HG02943 (cell line): Measurements from ENCODE around the gene STX8.
"Not testable (repeated sequence)": the region's sequence is repeated elsewhere in the genome, so short reads cannot be mapped to it uniquely, and the experiment has no call there.

Source experiments
- ATAC-seq: cut with Tn5 transposase; IDR thresholded peaks from one replicate; pipeline ENCODE4 v1.9.1; 2021; ENCODE audit warnings: mild to moderate bottlenecking, low read depth, moderate library complexity; ENCODE audit not compliant: unreplicated experiment

STX8 gene

DNA sequence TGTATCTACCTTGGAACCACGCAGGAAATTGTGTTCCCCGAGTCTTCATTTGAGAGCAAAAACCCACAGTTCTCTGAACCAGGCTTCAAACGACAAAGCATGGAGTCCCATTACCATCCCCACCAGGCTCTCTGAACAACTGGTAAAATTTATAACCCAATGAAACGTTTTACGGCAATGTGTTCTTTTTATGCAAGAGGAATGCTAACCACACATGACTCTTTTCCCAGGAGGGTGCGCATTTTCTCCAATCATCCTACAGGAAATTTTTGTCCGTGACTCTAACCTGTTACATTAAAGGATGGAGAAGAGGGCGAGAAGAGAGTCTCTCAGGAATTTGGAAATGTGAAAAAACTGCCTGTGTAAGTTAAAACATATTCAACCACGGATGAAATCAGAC is 17.8 kb downstream of the STX8 start:
- ATAC-seq, result no peak

DNA sequence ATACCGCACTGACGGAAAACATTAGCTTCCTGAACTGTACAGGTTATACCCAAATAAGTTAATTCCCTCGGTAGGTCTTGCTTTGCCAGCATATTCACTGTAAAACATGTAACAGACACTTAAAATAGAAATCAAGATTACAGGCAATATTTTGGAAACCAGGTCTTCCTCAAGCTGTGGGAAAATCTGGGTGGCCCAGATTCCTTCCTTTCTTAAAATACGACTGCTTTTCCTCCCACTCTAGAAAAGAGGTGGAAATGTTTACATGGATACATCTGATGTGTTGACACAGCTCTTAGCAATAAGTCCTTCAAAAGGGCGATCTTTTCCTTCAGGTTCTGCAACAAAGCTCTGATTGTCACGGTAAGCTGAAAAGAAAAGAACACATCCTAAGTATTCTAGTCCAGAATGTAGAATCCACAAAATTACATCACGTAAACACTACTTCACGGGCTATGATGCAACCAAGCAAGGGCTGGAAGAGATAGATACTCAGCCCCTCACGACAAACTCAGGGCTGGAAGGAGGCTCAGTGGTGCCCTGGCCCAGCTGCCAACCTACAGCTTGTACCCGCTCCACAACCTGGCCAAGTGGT is 18.4 kb downstream of the STX8 start:
- no peak for ATAC-seq

GRCh38 chr17:9554715-9555114 is 20.9 kb downstream of the STX8 start:
- not testable (repeated sequence) for ATAC-seq

- ATAC-seq, result no peak
These were observed 22.0 kb downstream of the STX8 start for GRCh38 chr17:9553596-9553995.

GRCh38 chr17:9553181-9553580 is 22.4 kb downstream of the STX8 start:
- ATAC-seq, result no peak

GRCh38 chr17:9549215-9549614 is 26.4 kb downstream of the STX8 start:
- ATAC-seq, result no peak

DNA sequence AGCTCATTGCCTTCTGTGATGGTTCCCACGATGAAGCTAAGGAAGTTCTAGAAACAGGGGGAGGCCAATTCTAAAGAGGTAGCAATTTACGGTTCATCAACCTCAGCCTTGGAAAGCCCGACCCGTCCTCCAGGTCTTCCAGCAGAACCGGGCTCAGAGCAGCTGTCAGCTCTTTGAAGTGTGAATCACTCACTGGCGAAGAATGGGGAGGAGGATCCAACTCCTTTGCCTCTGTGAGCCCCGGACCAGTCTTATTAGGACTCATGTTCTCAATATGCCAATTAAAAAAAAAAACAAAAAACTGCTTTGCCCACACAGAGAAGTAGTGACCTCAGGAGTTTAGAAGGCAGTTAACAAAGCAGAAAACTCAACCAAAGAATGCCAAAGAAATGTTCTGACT is 31.4 kb downstream of the STX8 start:
- ATAC-seq, result no peak

GRCh38 chr17:9541718-9542117 is 33.9 kb downstream of the STX8 start:
- ATAC-seq, result no peak

GRCh38 chr17:9538626-9539025 is 37.0 kb downstream of the STX8 start:
- no peak for ATAC-seq

DNA sequence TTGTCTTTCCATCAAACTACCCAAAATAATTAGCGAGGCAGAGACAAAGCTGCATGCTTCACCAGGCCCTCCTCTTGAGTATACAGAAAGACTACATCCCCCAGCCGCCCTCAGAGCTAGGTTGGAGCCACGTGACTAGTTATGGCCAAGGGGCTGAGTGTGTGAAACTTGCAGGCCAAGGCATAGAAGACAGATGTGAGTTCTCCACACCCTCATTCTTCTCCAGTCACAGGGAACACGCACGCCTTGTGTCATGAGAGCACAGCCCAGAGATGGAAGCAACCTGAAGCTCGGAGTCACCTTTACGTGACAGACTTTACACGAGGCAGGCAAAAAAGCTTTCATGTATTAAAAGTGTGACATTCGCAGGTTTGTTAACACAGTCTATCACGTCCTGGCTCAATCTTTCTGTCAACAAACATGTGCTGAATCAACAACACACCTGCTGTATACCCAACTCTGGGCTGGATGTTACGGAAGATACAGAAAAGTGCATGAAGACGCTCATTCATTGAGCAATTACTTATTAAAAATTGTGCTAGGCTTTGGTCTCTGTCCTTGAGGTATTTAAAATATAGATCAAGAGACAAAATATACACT is 38.3 kb downstream of the STX8 start:
- no peak for ATAC-seq

DNA sequence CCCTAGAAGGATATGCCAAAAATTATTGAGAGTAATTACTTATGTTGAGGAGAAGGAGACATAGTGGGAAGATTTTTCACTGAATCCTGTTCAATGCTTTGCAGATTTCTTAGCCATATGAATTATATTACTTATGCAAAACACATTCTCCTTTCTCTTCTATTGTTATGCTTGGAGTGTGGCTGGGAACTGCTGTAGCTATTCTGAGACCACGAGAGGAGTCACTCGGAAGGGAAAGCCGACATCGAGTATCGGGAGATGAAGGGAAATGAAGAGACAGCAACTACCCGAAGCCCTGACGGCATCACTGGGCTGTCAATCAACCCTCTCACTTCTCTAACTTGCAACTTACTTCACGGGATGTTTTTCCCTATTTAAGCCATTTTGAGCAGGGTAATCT is 39.6 kb downstream of the STX8 start:
- ATAC-seq, result no peak

- ATAC-seq, result no peak
These were observed 42.2 kb downstream of the STX8 start for GRCh38 chr17:9533441-9533840.

- no peak for ATAC-seq
These were observed 42.9 kb downstream of the STX8 start for GRCh38 chr17:9532715-9533114.

DNA sequence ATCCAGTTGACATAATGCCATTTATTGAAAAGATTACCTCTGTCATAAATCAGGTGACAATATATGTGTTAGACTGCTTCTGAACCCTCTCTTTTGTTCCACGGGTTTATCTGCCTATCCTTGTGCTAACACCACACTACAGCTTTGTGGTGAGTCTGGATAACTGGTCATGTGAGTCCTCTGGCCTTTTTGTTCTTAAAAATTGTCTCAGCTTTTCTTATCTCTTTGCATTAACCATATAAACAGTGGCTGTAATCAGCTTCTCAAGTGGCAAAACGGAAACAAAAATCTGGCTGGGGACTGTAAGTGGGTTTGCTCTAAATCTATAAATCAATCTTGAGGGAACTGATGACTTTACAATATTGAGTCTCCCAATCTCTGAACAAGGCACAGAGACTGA is 44.6 kb downstream of the STX8 start:
- no peak for ATAC-seq

DNA sequence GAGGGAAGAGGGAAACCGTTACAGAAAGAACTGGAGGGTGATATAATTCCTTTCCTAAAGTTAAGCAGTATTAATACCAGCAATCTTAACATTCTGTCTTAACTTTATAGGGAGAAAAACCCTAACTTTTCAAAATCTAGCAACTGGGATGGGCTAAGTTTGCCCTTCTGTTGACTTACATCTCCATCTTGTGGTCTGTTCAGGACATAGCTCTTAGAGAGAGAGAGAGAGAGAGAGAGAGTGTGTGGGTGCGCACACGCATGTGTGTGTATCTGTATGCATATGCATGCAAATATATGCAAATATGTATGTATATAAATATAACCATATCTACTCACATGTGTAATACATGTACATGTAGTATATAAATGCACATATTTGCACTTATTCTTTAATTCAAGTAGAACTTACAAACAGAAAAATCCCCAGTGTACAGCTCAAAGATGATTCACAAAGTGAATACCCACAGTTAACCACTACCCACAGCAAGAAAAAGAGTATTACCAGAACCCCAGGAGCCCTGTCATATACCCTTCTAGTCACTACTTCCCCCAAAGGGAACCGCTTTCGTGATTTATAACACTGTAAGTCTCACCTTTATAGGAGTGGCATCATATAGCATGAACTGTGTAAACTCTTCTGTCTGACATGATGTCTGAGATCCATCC is 46.5 kb downstream of the STX8 start:
- no peak for ATAC-seq

DNA sequence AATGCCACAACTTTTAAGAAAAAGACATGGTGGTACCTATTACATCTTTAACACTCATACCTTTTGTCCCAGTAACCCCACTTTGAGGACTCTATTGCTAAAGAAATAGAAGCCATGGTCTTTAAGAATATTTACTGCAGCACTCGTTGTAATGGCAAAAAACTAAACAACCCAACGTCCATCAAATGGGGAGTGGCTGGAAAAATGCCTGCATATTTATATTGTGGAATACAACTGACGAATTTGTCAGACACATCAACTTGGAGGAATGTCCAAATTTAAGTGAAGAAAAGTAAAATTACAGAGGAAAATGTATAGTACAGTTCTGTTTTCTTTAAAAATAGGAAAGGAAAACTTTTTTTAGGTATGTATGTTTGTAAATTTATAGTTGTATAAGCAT is 47.8 kb downstream of the STX8 start:
- no peak for ATAC-seq

DNA sequence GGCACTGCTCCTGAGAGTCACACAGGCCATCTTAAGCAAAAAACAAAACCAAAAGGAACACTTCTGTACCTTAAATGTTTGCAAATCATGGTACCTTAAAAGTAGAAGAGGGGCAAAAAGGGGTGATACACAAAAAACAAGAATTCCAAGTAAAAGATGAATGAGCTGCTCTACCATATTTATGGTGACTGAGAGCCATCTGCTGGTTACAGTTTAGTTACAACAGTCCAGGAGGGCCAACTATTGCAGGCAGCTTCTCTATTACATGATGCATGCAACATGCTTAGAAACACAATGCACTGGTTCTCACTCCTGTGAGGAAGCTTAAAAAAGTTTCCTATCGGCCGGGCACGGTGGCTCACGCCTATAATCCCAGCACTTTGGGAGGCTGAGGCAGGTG is 53.5 kb downstream of the STX8 start:
- no peak for ATAC-seq

DNA sequence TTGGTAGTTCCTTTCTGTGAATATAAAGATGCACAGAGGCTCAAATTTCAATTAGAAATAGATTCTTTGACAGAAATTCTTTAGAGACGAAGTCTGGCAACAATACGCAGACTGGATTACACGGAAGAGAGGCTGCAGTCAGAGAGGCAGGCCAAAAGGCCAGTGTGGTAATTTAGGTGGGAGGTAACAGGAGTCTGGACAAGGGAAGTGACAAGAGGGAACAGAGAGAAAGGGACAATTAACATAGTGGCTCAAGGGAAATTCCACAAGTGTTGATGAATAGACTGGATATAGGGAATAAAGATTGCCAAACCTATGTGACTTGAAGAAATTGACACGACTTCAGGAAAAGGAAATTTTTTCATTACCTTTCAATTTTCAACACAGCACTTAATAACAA is 54.6 kb downstream of the STX8 start:
- ATAC-seq, result no peak

DNA sequence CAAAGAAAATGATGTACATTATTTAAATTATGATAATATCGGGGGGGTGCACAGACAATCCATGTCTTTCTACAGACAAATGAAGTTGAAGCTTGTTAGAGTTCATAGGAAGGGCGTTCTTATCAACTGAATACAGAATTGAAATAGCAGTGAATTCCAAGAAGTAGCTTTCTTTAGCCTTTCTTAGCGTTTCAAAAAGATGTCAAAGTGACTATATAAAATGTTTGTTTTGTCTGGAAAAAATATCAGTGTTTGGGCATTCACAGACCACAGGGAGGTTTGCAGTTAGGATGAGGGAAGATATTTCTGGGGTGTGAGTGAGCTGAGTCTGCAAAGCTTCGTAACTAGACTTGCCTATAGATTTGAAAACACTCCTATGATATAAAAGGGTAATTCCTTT is 55.0 kb downstream of the STX8 start:
- no peak for ATAC-seq

GRCh38 chr17:9519583-9520272 is 55.9 kb downstream of the STX8 start:
- no peak for ATAC-seq

- ATAC-seq, result no peak
These were observed 58.2 kb downstream of the STX8 start for GRCh38 chr17:9517396-9517795.

DNA sequence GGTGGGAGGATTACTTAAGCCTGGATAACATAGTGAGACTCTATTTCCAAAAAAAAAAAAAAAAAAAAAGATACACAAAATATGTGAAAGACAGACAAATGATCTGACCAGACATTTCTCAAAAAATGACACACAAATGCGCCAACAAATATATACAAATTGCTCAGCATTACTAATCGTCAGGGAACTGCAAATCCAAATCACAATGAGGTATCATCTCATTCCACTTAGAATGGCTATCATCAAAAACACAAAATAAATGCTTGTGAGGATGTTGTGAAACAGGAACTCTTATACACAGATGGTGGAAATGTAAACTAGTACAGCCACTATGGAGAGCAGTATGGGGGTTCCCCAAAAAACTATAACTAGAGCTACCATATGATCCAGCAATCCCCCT is 62.4 kb downstream of the STX8 start:
- no peak for ATAC-seq
